NCI-H2227 (cell line): ENCODE results near the gene DIDO1.
A peak's percentile ranks its signal among the peaks of the same experiment; 100 is the strongest.

ENCODE experiments used
- DNase-seq: peaks from one replicate; lab custom pipeline; 2025; ENCODE audit not compliant: unreplicated experiment; lab: John Stamatoyannopoulos, UW

Gene DIDO1

GRCh38 chr20:62837790-62838127, 88.5 kb downstream of the DIDO1 start:
- no peak for DNase-seq

GRCh38 chr20:62836967-62837490, 89.3 kb downstream of the DIDO1 start:
- DNase-seq, result no peak

- DNase-seq, result no peak
Observed at GRCh38 chr20:62835931-62836861, 90.1 kb downstream of the DIDO1 start.

GRCh38 chr20:62834967-62835730, 91.2 kb downstream of the DIDO1 start:
- peak; percentile 54 for DNase-seq

GRCh38 chr20:62832951-62833391, 93.3 kb downstream of the DIDO1 start:
- no peak for DNase-seq

- DNase-seq, result no peak
Observed at GRCh38 chr20:62832212-62832922, 93.9 kb downstream of the DIDO1 start.

- DNase-seq, result no peak
Observed at GRCh38 chr20:62831854-62832211, 94.5 kb downstream of the DIDO1 start.

- DNase-seq, result no peak
Observed at GRCh38 chr20:62831361-62831788, 94.9 kb downstream of the DIDO1 start.

GRCh38 chr20:62830821-62831220, 95.5 kb downstream of the DIDO1 start:
- no peak for DNase-seq

GRCh38 chr20:62830251-62830650, 96.1 kb downstream of the DIDO1 start:
- no peak for DNase-seq

- DNase-seq, result no peak
Observed at GRCh38 chr20:62829231-62830230, 96.8 kb downstream of the DIDO1 start.

- DNase-seq, result no peak
Observed at GRCh38 chr20:62828511-62829230, 97.6 kb downstream of the DIDO1 start.

GRCh38 chr20:62828051-62828450, 98.3 kb downstream of the DIDO1 start:
- DNase-seq, result no peak
